HG03280 (cell line): ENCODE results near the gene VWA3B.
"Not testable (repeated sequence)": the region's sequence is repeated elsewhere in the genome, so short reads cannot be mapped to it uniquely, and the experiment has no call there.

ENCODE experiments used
- ATAC-seq: cut with Tn5 transposase; IDR thresholded peaks from one replicate; pipeline ENCODE4 v1.9.1; 2021; ENCODE audit warnings: mild to moderate bottlenecking, moderate library complexity; ENCODE audit not compliant: unreplicated experiment

Gene VWA3B

GRCh38 chr2:98295721-98296414 lies 208.9 kb downstream of the VWA3B start:
- ATAC-seq: no peak

- ATAC-seq: no peak
Observed at GRCh38 chr2:98296440-98296839, 209.5 kb downstream of the VWA3B start.

DNA sequence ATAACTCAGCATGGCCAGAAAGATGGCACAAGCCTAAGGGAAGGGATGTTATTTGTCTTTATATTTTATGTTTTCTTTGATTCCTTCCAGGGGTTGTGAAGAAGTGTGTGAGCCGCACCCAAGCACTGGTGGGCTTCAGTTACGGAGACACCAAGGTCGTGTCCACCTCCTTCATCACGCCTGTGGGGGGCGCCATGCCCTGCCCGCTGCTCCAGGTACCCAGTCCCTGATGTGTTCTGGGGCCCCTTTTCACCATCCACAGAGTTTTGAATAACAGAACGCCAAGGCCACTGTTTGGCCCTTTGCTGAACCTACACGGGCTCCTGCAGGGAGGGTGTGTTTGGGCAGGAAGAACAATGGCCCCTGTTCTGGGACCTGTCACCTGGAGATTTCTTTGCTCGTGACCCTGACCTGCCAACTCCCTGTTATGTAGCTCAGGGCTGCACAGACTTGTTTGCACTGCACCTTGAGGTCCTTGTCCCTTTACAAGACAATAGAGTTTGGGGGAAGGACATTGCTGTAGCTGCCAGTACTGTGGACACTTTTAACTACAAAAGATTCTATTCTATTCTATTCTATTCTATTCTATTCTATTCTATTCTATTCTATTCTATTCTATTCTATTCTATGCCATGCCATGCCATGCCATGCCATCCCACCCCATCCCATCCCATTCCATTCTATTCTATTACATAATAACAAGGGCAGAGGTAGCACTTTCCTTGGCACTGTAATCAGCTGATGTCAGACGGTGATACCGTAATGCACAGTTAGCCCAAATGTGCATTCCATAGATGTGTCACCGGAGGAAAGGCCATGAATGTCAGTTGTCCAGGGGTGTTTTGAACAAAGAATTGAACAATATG lies 211.1 kb downstream of the VWA3B start:
- no peak for ATAC-seq

- ATAC-seq: no peak
Observed at GRCh38 chr2:98298683-98299164, 211.8 kb downstream of the VWA3B start.

GRCh38 chr2:98299211-98299905 lies 212.4 kb downstream of the VWA3B start:
- ATAC-seq: no peak

DNA sequence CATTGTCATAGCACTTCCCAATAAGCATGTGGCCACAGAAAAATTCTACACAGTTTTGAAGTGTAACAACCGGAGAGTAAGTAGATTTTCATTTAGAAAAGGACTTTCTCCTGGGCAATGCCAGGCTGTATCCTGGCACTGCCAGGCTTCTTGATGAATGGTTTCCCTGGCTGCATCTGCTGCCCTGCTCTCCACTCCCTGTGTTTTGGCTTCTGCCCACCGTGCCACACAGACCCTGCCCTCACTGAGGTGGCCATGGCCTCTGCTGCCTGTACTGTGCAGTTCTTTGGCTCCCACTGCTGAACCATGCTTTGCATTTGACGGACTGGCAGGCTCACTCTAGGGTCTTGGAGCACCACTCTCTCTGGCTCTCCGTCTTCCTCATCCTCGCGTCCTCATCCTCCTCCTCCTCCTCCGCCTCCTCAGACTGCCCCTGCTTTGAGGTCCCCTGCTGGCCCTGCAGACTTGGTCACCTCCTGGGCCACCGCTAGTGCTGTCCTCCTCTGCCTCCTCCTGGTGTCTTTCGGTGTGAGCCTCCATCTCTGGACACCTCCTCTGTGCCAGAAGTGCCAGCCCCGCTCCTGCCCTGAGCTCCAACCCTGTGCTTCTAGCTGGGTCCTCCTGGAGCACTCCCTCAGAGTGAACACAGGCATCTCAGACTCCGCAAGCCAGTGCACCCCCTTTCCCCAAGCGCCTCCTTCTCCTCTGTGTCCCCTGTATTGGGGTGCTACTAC lies 213.3 kb downstream of the VWA3B start:
- ATAC-seq: no peak

GRCh38 chr2:98301469-98301868 lies 214.5 kb downstream of the VWA3B start:
- no peak for ATAC-seq

DNA sequence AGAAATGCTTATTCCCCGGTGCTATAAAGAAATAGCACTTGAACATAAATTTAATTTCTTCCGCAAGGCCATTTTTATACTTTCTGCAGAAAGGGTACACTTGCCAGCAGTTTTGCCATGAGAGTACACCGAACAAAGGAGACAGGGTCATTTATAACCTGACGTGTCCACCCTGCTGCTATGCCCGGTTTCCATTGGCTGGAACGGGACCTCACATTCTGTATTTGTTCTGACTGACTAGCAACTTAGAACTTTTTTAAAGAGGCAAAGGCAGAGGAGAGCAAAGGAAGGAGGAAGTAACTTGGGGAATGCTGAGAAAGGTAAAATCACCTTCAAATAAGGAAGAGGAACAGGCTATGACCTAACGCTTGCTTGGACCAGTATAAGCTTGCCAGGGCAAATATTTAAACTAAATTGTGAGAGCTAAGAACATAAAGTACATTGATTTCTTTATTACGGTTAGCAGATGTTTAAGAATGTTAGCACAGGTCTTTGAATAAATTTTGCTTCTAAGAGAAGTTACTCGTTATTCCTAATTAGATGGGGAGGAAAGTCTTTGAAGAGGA lies 220.2 kb downstream of the VWA3B start:
- not testable (repeated sequence) for ATAC-seq

DNA sequence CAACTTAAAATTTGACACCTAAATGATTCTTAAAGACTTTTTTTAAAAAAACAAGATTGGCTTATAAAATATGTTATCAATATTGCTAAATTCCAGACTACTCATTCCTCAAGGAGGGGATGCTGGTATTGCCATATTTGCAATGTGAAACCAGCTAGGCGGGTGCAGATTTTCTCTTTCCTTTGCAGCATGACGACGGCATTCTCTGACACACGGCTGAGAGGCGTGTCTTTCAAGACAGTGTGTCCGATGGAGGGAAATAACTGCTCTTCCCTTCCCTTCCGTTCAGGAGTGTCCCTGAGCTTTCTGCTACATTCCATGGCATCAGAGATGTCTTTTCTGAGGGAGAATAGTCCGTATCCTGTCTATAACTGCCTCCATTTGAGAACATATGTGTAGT lies 221.1 kb downstream of the VWA3B start:
- no peak for ATAC-seq

- ATAC-seq: no peak
Observed at GRCh38 chr2:98308532-98308931, 221.6 kb downstream of the VWA3B start.

- no peak for ATAC-seq
Observed at GRCh38 chr2:98309580-98309979, 222.6 kb downstream of the VWA3B start.

DNA sequence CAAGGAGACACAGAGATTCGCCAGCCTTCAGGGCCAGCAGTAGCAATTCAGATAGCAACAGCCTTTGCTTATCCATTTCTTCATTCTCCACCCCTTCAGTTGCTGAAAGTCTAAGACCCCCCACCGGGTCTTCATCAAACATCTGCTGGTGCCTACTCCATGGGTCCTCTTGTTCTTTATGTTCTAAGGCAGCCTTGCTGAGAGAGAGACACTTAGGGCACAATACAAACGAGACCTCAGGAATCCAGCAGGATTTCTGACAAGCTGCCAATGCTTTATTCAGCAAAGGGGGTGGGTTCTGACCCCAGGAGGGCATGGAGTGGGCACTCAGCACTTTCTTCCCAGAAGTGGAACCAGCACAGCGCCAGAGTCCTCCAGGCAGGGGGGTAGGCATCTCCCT lies 223.0 kb downstream of the VWA3B start:
- no peak for ATAC-seq

DNA sequence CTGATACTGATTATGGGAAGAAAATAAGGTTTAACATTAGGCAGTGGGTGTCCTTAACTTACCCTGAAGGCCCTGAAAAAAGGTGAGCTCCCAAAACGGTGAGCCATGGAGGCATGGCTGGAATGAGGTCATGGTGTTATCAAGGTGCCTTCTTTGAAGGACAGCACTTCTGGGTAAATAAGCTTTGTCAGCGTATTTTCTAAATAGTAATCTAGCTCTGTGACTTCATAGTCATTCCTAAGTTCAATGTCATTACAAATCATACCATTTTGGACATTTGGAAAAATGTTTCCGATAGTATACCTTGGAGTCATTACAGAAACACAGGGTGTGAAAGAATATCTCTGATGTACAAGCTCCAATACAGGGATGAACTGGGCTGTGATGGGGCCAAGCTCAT lies 224.1 kb downstream of the VWA3B start:
- ATAC-seq: no peak

- ATAC-seq: no peak
Observed at GRCh38 chr2:98311771-98312545, 225.0 kb downstream of the VWA3B start.

DNA sequence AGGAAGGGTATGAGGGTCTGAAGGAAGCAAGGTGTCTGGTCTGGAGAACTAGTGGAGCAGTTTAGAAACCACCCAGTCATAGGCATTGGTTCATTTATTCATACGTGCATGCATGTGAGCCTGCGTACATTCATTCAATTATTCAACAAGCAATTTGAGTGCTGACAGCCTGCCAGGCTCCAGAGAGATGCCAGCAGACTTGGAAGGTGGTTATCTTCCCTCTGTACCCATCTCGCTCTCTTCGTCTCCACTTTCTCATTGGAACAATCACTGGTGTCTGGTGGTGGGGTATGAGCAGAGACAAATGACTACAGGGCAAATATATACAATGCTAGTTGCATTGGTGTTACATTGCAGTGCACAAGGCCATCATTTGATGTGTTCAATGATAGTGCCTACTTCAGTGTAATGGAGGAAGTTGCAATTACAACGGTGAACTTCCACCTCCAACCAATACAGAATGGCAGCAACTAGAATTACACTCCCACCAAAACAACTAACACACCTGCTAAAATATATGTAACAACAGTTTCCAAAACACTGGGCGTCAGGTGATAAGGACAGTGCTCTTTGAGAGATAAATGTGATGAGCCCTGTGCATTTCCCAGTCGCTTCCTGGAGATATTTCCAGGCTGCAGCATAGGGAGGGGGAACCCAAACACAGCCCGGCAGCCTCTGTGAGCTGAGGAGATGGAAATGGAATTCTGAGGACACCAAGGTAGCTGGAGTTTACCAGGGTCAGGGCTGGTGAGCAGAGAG lies 226.7 kb downstream of the VWA3B start:
- ATAC-seq: no peak

GRCh38 chr2:98314251-98314650 lies 227.3 kb downstream of the VWA3B start:
- ATAC-seq: no peak

DNA sequence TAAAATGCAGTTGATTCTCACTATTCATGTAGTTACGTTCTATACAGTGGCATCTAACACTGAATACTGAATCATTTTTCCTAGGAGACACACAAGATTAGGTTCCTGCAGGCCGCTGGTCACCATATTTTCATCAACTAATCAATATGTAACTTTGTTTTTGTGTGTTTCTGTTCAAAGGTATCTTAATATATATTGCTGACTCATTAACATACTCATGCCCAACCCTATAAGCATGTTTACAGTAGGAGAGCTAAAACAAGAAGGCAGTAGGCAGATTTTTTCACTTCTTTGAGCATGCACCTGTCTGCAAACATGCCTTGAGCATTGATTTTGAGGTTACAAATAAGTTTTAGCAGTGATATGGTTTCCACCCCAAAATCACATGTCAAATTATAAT lies 229.0 kb downstream of the VWA3B start:
- no peak for ATAC-seq

GRCh38 chr2:98317214-98317613 lies 230.2 kb downstream of the VWA3B start:
- ATAC-seq: no peak

GRCh38 chr2:98320171-98320570 lies 233.2 kb downstream of the VWA3B start:
- not testable (repeated sequence) for ATAC-seq
